ENCODE results near the gene AOX1.
"Not testable (repeated sequence)": the region's sequence is repeated elsewhere in the genome, so short reads cannot be mapped to it uniquely, and the experiment has no call there.

AOX1 gene

DNA sequence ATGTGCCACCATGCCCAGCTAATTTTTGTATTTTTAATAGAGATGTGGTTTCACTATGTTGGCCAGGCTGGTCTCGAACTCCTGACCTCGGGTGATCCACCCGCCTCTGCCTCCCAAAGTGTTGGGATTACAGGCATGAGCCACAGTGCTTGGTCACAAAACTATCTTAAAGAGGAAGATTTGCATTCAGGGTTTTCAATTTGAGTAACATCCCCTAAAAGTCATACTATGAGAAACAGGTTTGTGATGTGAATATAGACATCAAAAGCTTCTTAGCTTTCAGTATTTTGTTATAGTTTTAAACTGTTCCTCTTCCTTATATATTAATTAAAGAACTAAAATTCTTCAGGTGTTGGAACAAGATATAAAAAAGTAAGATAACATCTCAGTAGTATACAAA, 24.4 kb downstream of the AOX1 start:
- H3K4me1 ChIP-seq (ENCODE audit: control extremely low read depth in 1 of 4, control insufficient read depth in 4 of 4, insufficient read depth in 4 of 4, low read length in 3 of 4); H3K9me3 ChIP-seq (ENCODE audit: control extremely low read depth in 1 of 5, control insufficient read depth in 4 of 5, insufficient read depth in 2 of 5, low read depth in 1 of 5, low read length in 4 of 5); H3K27ac ChIP-seq (ENCODE audit: insufficient read depth in 1 of 2, low read depth in 1 of 2, low read length in 2 of 2, poor library complexity in 1 of 2, severe bottlenecking in 2 of 2); H3K27me3 ChIP-seq (replicated peaks in 2 of 5; ENCODE audit: control insufficient read depth in 4 of 5, insufficient read depth in 5 of 5, low read length in 4 of 5); H3K4me3 ChIP-seq (ENCODE audit: control insufficient read depth in 1 of 7, extremely low read depth in 1 of 7, insufficient read depth in 4 of 7, low read depth in 2 of 7, low read length in 6 of 7); POLR2A ChIA-PET; H3K36me3 ChIP-seq (ENCODE audit: control insufficient read depth in 4 of 4, insufficient read depth in 4 of 4, low read length in 3 of 4); DNase-seq: not testable (repeated sequence)
- CTCF ChIA-PET = interaction anchor here (1.5 kb wide), 1 partner anchor 92 kb away, joined by 3 read pairs; no protein-coding TSS in a partner anchor
- WGBS (ENCODE audit: insufficient coverage) = 95% methylated on average over 3 of the region's 3 CpGs

DNA sequence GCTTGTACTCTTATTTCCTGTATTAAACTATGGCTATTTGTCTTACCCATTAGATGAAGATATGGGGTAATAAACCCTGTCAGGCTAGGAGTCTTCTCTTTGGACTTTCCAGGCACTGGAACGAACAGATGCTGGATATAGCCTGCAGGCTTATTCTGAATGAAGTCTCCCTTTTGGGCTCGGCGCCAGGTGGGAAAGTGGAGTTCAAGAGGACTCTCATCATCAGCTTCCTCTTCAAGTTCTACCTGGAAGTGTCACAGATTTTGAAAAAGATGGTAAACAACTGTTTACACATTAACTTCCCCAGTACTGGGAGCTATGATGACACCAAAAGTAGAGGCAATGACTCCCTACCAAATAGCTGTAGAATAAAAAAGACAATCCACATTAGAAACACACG, 27.9 kb downstream of the AOX1 start:
- no peaks in the 10 kb centered on the region for H3K9me3 ChIP-seq (ENCODE audit: control extremely low read depth in 1 of 5, control insufficient read depth in 4 of 5, insufficient read depth in 2 of 5, low read depth in 1 of 5, low read length in 4 of 5)
- no peaks in the 10 kb centered on the region for H3K36me3 ChIP-seq (ENCODE audit: control insufficient read depth in 4 of 4, insufficient read depth in 4 of 4, low read length in 3 of 4)
- H3K27ac ChIP-seq (ENCODE audit: insufficient read depth in 1 of 2, low read depth in 1 of 2, low read length in 2 of 2, poor library complexity in 1 of 2, severe bottlenecking in 2 of 2) = no peak overlapping the region
- H3K27me3 ChIP-seq (replicated peaks in 2 of 5; ENCODE audit: control insufficient read depth in 4 of 5, insufficient read depth in 5 of 5, low read length in 4 of 5) = no peaks in the 10 kb centered on the region
- H3K4me1 ChIP-seq (ENCODE audit: control extremely low read depth in 1 of 4, control insufficient read depth in 4 of 4, insufficient read depth in 4 of 4, low read length in 3 of 4) = peaks cover 0 to 13% (median 7%) of the 10 kb centered on the region in 4 experiments
- WGBS (ENCODE audit: insufficient coverage) = 95% methylated on average over 2 of the region's 4 CpGs
- no peak overlapping the region for H3K4me3 ChIP-seq (ENCODE audit: control insufficient read depth in 1 of 7, extremely low read depth in 1 of 7, insufficient read depth in 4 of 7, low read depth in 2 of 7, low read length in 6 of 7)
- CTCF ChIA-PET = interaction anchor here (6.5 kb wide), 1 partner anchor 89 kb away, joined by 115 read pairs; no protein-coding TSS in a partner anchor
- POLR2A ChIA-PET = no interaction called here
- DNase-seq = no peak

DNA sequence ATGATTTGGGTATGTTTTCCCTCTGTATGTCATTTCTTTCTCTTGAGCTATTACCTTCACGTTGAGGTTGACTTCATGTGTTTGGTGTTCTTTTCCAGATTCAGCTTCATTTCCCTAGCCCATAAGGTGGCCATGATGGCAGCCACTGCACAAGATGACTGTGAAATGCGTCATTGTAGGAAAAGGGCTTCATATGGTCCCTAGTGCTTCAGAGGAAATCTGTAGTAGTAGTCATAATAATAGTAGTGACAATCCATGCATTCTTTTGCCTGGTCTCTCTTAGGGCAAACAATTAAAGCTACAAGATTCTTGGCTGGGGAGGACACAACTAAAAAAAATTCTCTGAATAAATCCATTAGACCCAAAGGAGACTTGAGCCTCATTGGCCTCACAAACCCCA, 28.4 kb downstream of the AOX1 start:
- no peaks in the 10 kb centered on the region for H3K36me3 ChIP-seq (ENCODE audit: control insufficient read depth in 4 of 4, insufficient read depth in 4 of 4, low read length in 3 of 4)
- no peak for DNase-seq
- H3K9me3 ChIP-seq (ENCODE audit: control extremely low read depth in 1 of 5, control insufficient read depth in 4 of 5, insufficient read depth in 2 of 5, low read depth in 1 of 5, low read length in 4 of 5) = no peaks in the 10 kb centered on the region
- 100% methylated on average over 2 of the region's 2 CpGs for WGBS (ENCODE audit: insufficient coverage)
- no peaks in the 10 kb centered on the region for H3K27me3 ChIP-seq (replicated peaks in 2 of 5; ENCODE audit: control insufficient read depth in 4 of 5, insufficient read depth in 5 of 5, low read length in 4 of 5)
- H3K4me1 ChIP-seq (ENCODE audit: control extremely low read depth in 1 of 4, control insufficient read depth in 4 of 4, insufficient read depth in 4 of 4, low read length in 3 of 4) = peaks cover 0 to 19% (median 8%) of the 10 kb centered on the region in 4 experiments
- POLR2A ChIA-PET = no interaction called here
- H3K4me3 ChIP-seq (ENCODE audit: control insufficient read depth in 1 of 7, extremely low read depth in 1 of 7, insufficient read depth in 4 of 7, low read depth in 2 of 7, low read length in 6 of 7) = no peak overlapping the region
- CTCF ChIA-PET = interaction anchor here (1.5 to 6.5 kb wide), 3 partner anchors 28 to 88 kb away, joined by 3 to 115 read pairs (median 4); no protein-coding TSS in a partner anchor
- H3K27ac ChIP-seq (ENCODE audit: insufficient read depth in 1 of 2, low read depth in 1 of 2, low read length in 2 of 2, poor library complexity in 1 of 2, severe bottlenecking in 2 of 2) = no peak overlapping the region

DNA sequence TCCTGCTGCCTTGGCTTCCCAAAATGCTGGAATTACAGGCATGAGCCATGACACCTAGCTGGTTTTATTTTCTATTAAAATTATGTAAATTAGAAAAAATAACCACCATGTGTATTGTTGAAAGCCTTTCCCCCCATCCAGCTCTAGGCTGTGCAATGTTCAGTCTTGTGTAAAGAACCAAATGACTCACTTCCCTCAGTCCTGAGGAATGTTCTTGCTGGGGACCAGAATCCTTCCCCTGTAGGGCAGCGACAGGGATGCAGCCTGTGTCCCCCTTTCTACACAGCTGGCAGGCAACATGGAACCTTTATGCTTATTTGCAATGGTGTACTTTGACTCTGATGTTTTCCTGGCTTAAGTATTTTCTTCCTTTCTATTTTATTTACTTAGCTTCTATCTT, 29.4 kb downstream of the AOX1 start:
- Histone ChIP-seq H3K27ac (ENCODE audit: insufficient read depth in 1 of 2, low read depth in 1 of 2, low read length in 2 of 2, poor library complexity in 1 of 2, severe bottlenecking in 2 of 2) (no peak overlapping the region), H3K27me3 (replicated peaks in 2 of 5; ENCODE audit: control insufficient read depth in 4 of 5, insufficient read depth in 5 of 5, low read length in 4 of 5) (no peaks in the 10 kb centered on the region), H3K36me3 (ENCODE audit: control insufficient read depth in 4 of 4, insufficient read depth in 4 of 4, low read length in 3 of 4) (no peaks in the 10 kb centered on the region), H3K4me1 (ENCODE audit: control extremely low read depth in 1 of 4, control insufficient read depth in 4 of 4, insufficient read depth in 4 of 4, low read length in 3 of 4) (peaks cover 0 to 20% (median 8%) of the 10 kb centered on the region in 4 experiments), H3K4me3 (ENCODE audit: control insufficient read depth in 1 of 7, extremely low read depth in 1 of 7, insufficient read depth in 4 of 7, low read depth in 2 of 7, low read length in 6 of 7) (no peak overlapping the region), H3K9me3 (ENCODE audit: control extremely low read depth in 1 of 5, control insufficient read depth in 4 of 5, insufficient read depth in 2 of 5, low read depth in 1 of 5, low read length in 4 of 5) (no peaks in the 10 kb centered on the region)
- ChIA-PET POLR2A (interaction anchor here (0.5 kb wide), 1 partner anchor 686 kb away, joined by 3 read pairs; no protein-coding TSS in a partner anchor), CTCF (interaction anchor here (1.1 to 6.5 kb wide), 8 partner anchors 11 to 87 kb away, joined by 3 to 115 read pairs (median 4); no protein-coding TSS in a partner anchor)
- DNase-seq = no peak
- no CpG with 5 or more reads among the region's 1 CpG for WGBS (ENCODE audit: insufficient coverage)

DNA sequence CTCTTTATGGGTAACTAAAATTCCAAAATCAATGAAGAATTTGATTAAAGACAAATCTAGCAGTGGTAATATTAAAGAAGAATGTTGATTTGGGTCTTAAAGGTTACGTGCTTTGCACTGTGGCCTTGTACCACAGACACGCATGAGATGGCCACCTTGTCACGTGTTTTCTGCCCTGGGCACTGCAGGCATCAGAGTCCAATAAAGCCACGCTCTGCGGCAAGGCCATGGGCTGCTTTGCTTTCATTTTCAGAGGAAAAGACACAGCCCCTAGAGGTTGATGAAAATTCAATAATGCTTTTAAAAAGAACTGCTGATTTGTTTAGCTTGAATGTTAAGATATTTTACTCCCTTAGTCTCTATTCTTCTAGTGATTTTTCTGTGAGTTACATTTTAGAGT, 30.4 kb downstream of the AOX1 start:
- Histone ChIP-seq H3K4me1 (ENCODE audit: control extremely low read depth in 1 of 4, control insufficient read depth in 4 of 4, insufficient read depth in 4 of 4, low read length in 3 of 4) (peaks cover 0 to 20% (median 8%) of the 10 kb centered on the region in 4 experiments), H3K27me3 (replicated peaks in 2 of 5; ENCODE audit: control insufficient read depth in 4 of 5, insufficient read depth in 5 of 5, low read length in 4 of 5) (no peaks in the 10 kb centered on the region), H3K27ac (ENCODE audit: insufficient read depth in 1 of 2, low read depth in 1 of 2, low read length in 2 of 2, poor library complexity in 1 of 2, severe bottlenecking in 2 of 2) (no peak overlapping the region), H3K36me3 (ENCODE audit: control insufficient read depth in 4 of 4, insufficient read depth in 4 of 4, low read length in 3 of 4) (no peaks in the 10 kb centered on the region), H3K4me3 (ENCODE audit: control insufficient read depth in 1 of 7, extremely low read depth in 1 of 7, insufficient read depth in 4 of 7, low read depth in 2 of 7, low read length in 6 of 7) (no peak overlapping the region), H3K9me3 (ENCODE audit: control extremely low read depth in 1 of 5, control insufficient read depth in 4 of 5, insufficient read depth in 2 of 5, low read depth in 1 of 5, low read length in 4 of 5) (no peaks in the 10 kb centered on the region)
- peak in 2 of 3 donors; percentile 22 to 36 for DNase-seq
- CTCF ChIA-PET = interaction anchor here (1.1 to 6.5 kb wide), 7 partner anchors 12 to 95 kb away, joined by 3 to 115 read pairs (median 4); no protein-coding TSS in a partner anchor
- POLR2A ChIA-PET = no interaction called here
- WGBS (ENCODE audit: insufficient coverage) = 77% methylated on average over 5 of the region's 5 CpGs

DNA sequence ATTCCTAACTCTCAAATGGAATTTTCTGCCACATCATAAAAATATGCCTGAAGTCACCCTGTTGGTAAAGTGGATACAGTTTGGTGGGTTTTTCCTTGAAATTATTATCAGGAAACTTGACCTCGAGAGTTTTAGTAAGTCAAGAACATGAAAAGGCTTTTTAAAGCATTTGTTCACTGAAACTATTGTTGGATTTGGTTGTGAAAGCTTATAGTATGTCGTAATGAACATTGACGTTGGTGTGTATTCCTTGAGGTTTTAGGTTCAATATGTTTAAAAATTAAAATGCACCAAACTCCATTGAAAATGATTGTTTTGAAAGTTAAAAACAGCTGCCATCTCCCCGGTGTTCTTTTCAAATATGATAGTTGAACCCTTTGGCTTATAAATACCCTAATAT, 30.8 kb downstream of the AOX1 start:
- POLR2A ChIA-PET = no interaction called here
- no peak for DNase-seq
- Histone ChIP-seq H3K36me3 (ENCODE audit: control insufficient read depth in 4 of 4, insufficient read depth in 4 of 4, low read length in 3 of 4) (no peaks in the 10 kb centered on the region), H3K27me3 (replicated peaks in 2 of 5; ENCODE audit: control insufficient read depth in 4 of 5, insufficient read depth in 5 of 5, low read length in 4 of 5) (no peaks in the 10 kb centered on the region), H3K4me3 (ENCODE audit: control insufficient read depth in 1 of 7, extremely low read depth in 1 of 7, insufficient read depth in 4 of 7, low read depth in 2 of 7, low read length in 6 of 7) (no peak overlapping the region), H3K27ac (ENCODE audit: insufficient read depth in 1 of 2, low read depth in 1 of 2, low read length in 2 of 2, poor library complexity in 1 of 2, severe bottlenecking in 2 of 2) (no peak overlapping the region), H3K9me3 (ENCODE audit: control extremely low read depth in 1 of 5, control insufficient read depth in 4 of 5, insufficient read depth in 2 of 5, low read depth in 1 of 5, low read length in 4 of 5) (no peaks in the 10 kb centered on the region), H3K4me1 (ENCODE audit: control extremely low read depth in 1 of 4, control insufficient read depth in 4 of 4, insufficient read depth in 4 of 4, low read length in 3 of 4) (peaks cover 0 to 20% (median 8%) of the 10 kb centered on the region in 4 experiments)
- no CpG with 5 or more reads among the region's 4 CpGs for WGBS (ENCODE audit: insufficient coverage)
- CTCF ChIA-PET = interaction anchor here (1.1 to 6.5 kb wide), 5 partner anchors 12 to 94 kb away, joined by 3 to 115 read pairs (median 6); no protein-coding TSS in a partner anchor

DNA sequence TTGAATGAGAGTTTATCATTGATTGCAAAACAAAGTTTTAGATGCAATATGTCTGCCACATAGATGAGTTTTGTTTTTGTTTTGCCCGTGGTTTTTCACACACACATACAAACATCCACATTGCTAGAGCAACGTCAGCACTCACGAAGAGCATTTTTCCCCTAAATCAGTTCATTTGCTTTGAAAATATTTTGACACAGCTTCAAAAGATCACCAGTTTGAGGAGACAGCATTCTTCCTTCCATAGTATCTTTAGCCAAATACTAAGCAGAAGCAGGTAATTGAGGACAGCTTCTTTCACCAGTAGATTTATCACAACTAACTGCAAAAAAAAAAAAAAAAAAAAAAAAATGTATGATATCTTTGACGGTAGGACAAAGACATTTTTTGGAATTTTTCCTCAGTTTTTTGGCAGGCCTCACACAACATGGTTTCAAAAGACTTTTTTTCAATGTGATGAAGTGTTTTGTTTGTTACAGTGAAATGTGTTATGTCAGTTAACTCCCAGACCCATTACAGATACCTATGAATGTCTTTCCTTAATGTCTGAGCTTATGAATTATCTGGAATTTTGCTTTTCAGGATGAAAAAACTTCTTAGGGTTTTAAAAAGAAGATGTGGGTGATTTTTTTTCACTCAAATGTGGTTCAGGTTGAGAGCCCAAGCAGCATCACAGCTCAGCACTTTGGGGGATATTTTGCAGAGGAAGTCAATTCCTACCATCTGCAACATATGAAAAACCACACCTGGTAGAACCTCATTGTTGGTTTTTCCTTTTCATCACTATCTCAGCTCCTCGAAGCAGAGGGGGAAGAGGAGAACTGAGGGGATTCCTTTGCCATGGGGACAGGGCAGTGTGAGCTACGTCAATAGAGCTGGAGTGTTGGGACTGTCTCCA, 31.6 kb downstream of the AOX1 start:
- Histone ChIP-seq H3K27ac (ENCODE audit: insufficient read depth in 1 of 2, low read depth in 1 of 2, low read length in 2 of 2, poor library complexity in 1 of 2, severe bottlenecking in 2 of 2) (no peak overlapping the region), H3K4me3 (ENCODE audit: control insufficient read depth in 1 of 7, extremely low read depth in 1 of 7, insufficient read depth in 4 of 7, low read depth in 2 of 7, low read length in 6 of 7) (no peak overlapping the region), H3K36me3 (ENCODE audit: control insufficient read depth in 4 of 4, insufficient read depth in 4 of 4, low read length in 3 of 4) (no peaks in the 10 kb centered on the region), H3K4me1 (ENCODE audit: control extremely low read depth in 1 of 4, control insufficient read depth in 4 of 4, insufficient read depth in 4 of 4, low read length in 3 of 4) (peaks cover 0 to 20% (median 8%) of the 10 kb centered on the region in 4 experiments), H3K9me3 (ENCODE audit: control extremely low read depth in 1 of 5, control insufficient read depth in 4 of 5, insufficient read depth in 2 of 5, low read depth in 1 of 5, low read length in 4 of 5) (no peaks in the 10 kb centered on the region), H3K27me3 (replicated peaks in 2 of 5; ENCODE audit: control insufficient read depth in 4 of 5, insufficient read depth in 5 of 5, low read length in 4 of 5) (no peaks in the 10 kb centered on the region)
- CTCF ChIA-PET = interaction anchor here (0.9 to 6.5 kb wide), 10 partner anchors 31 to 313 kb away, joined by 3 to 115 read pairs (median 4); partner anchors contain the start of gene AOX1
- peak in 2 of 3 donors; percentile 69 to 71 for DNase-seq
- WGBS (ENCODE audit: insufficient coverage) = 25% methylated on average over 2 of the region's 6 CpGs
- POLR2A ChIA-PET = no interaction called here

All from common myeloid progenitor, CD34-positive (primary cell).